Liver (tissue), 9 donors: ENCODE measurements around the gene CABS1. TPM values are rescaled to one million over a fixed set of nuclear protein-coding genes. Genes with fewer than 3 reads are reported as not detected.

ENCODE experiments used
- DNase-seq: peaks from one replicate; pipeline ENCODE4 v3.0.0-alpha.2; 2017; ENCODE audit warnings: low spot score
- H3K27ac ChIP-seq, 2 donors: one replicate each; pipeline ENCODE4 v1.7.0; 2013; ENCODE audit warnings: inconsistent platforms in 2 of 2, low read length in 2 of 2, control low read depth in 1 of 2, low read depth in 1 of 2, mild to moderate bottlenecking in 1 of 2
- H3K27me3 ChIP-seq, 4 donors: one replicate each; pipeline versions ENCODE4 v1.6.1 to v1.7.0; 2013; ENCODE audit warnings: low read length in 3 of 4, inconsistent platforms in 1 of 4, mild to moderate bottlenecking in 1 of 4, moderate library complexity in 1 of 4; ENCODE audit not compliant: control insufficient read depth in 4 of 4, insufficient read depth in 4 of 4
- H3K36me3 ChIP-seq, 4 donors: one replicate each; pipeline versions ENCODE4 v1.6.1 to v1.7.0; 2013; ENCODE audit warnings: low read length in 3 of 4, mild to moderate bottlenecking in 3 of 4, low read depth in 1 of 4, moderate library complexity in 1 of 4; ENCODE audit not compliant: control insufficient read depth in 4 of 4, insufficient read depth in 3 of 4
- H3K4me1 ChIP-seq, 4 donors: one replicate each; pipeline versions ENCODE4 v1.6.1 to v1.7.0; 2013; ENCODE audit warnings: low read length in 3 of 4, mild to moderate bottlenecking in 3 of 4, moderate library complexity in 1 of 4; ENCODE audit not compliant: control insufficient read depth in 4 of 4, insufficient read depth in 4 of 4
- H3K4me3 ChIP-seq, 3 donors: one replicate each; pipeline versions ENCODE4 v1.6.1 to v1.7.0; 2013; ENCODE audit warnings: low read length in 3 of 3, control low read depth in 1 of 3, low read depth in 1 of 3, mild to moderate bottlenecking in 1 of 3
- H3K9ac ChIP-seq, 2 donors: one replicate each; pipeline ENCODE4 v1.7.0; 2013; ENCODE audit warnings: low read length in 2 of 2, mild to moderate bottlenecking in 2 of 2, moderate library complexity in 2 of 2, control low read depth in 1 of 2, low read depth in 1 of 2
- H3K9me3 ChIP-seq, 4 donors: one replicate each; pipeline versions ENCODE4 v1.6.1 to v1.7.0; 2013; ENCODE audit warnings: low read length in 3 of 4; ENCODE audit not compliant: control insufficient read depth in 4 of 4
- EGR1 ChIP-seq, 2 donors: IDR thresholded peaks; 2 replicates each; pipeline ENCODE4 v1.6.1; 2016 to 2018; ENCODE audit warnings: antibody characterized with exemption in 2 of 2, low read depth in 2 of 2
- FOXA1 ChIP-seq: IDR thresholded peaks from 2 replicates; pipeline ENCODE4 v1.6.1; 2016; ENCODE audit warnings: antibody characterized with exemption
- FOXA2 ChIP-seq: IDR thresholded peaks from 2 replicates; pipeline ENCODE4 v1.6.1; 2016; ENCODE audit warnings: antibody characterized with exemption
- GABPA ChIP-seq, 2 donors: IDR thresholded peaks in 1 of 2; conservative IDR thresholded peaks in 1 of 2; 2 replicates each; pipeline ENCODE4 v1.6.1; 2016; ENCODE audit warnings: antibody characterized with exemption in 2 of 2, mild to moderate bottlenecking in 1 of 2, moderate library complexity in 1 of 2
- HNF4A ChIP-seq, 2 donors: conservative IDR thresholded peaks; 2 replicates each; pipeline ENCODE4 v1.6.1; 2016; ENCODE audit warnings: antibody characterized with exemption in 2 of 2, mild to moderate bottlenecking in 2 of 2
- HNF4G ChIP-seq: IDR thresholded peaks from 2 replicates; pipeline ENCODE4 v1.6.1; 2016; ENCODE audit warnings: antibody characterized with exemption
- JUND ChIP-seq, 2 donors: IDR thresholded peaks; 2 replicates each; pipeline ENCODE4 v1.6.1; 2016; ENCODE audit warnings: antibody characterized with exemption in 2 of 2
- NR2F2 ChIP-seq: IDR thresholded peaks from 2 replicates; pipeline ENCODE4 v1.6.1; 2016; ENCODE audit warnings: antibody characterized with exemption
- REST ChIP-seq: IDR thresholded peaks from 2 replicates; pipeline ENCODE4 v1.6.1; 2016; ENCODE audit warnings: antibody characterized with exemption, mild to moderate bottlenecking
- RXRA ChIP-seq, 2 donors: IDR thresholded peaks; 2 replicates each; pipeline ENCODE4 v1.6.1; 2017 to 2018; ENCODE audit warnings: antibody characterized with exemption in 2 of 2, mild to moderate bottlenecking in 1 of 2
- SP1 ChIP-seq: IDR thresholded peaks from 2 replicates; pipeline ENCODE4 v1.6.1; 2018; ENCODE audit warnings: antibody characterized with exemption, mild to moderate bottlenecking
- TAF1 ChIP-seq: conservative IDR thresholded peaks from 2 replicates; pipeline ENCODE4 v1.6.1; 2016; ENCODE audit warnings: antibody characterized with exemption, mild to moderate bottlenecking
- YY1 ChIP-seq: IDR thresholded peaks from 2 replicates; pipeline ENCODE4 v1.6.1; 2016; ENCODE audit warnings: antibody characterized with exemption, mild to moderate bottlenecking
- WGBS: extraction: QIAGEN DNeasy Blood & Tissue Kit; methylation state at CpG from one replicate; pipeline ENCODE4 v1.1.7; 2013; 5-methylcytosine and 5-hydroxymethylcytosine counted together
- polyA plus RNA-seq, 2 donors: library from polyadenylated mRNA; stranded (reverse) in 1 of 2; unstranded in 1 of 2; fragments of 200-250 nt in 1 of 2; fragments of >200 nt in 1 of 2; fragmentation: Nextera tagmentation in 1 of 2; extraction: Ambion mirVana in 1 of 2; gene quantifications; one replicate each; pipeline versions ENCODE4 v1.2.1 to v1.2.3, GENCODE V29; 2013 to 2015
- total RNA-seq, 2 donors: library from RNA; depleted of rRNA; stranded (reverse); fragments of >200 nt; gene quantifications; one replicate each; pipeline ENCODE4 v1.2.3, GENCODE V29; 2014
- TF ChIP-seq, protein P1 (sequence below): fragments of 150-350 bp; IDR thresholded peaks from 2 replicates; pipeline ENCODE4 v1.5.1; 2017; ENCODE audit warnings: improper control_type of control experiment, low read depth, low read length; ENCODE audit not compliant: missing input control
- TF ChIP-seq, protein P2 (sequence below): IDR thresholded peaks from 2 replicates; pipeline ENCODE4 v1.6.1; 2016; ENCODE audit warnings: antibody characterized with exemption
- TF ChIP-seq, protein P3 (sequence below): IDR thresholded peaks from 2 replicates; pipeline ENCODE4 v1.6.1; 2016; ENCODE audit warnings: antibody characterized with exemption
- donor health status: healthy.
- donor health status: healthy.
- donor health status: healthy.
- donor health status: healthy.
- donor health status: healthy.

CABS1 gene
- total and polyA plus RNA-seq, 4 donors, result not detected

DNA sequence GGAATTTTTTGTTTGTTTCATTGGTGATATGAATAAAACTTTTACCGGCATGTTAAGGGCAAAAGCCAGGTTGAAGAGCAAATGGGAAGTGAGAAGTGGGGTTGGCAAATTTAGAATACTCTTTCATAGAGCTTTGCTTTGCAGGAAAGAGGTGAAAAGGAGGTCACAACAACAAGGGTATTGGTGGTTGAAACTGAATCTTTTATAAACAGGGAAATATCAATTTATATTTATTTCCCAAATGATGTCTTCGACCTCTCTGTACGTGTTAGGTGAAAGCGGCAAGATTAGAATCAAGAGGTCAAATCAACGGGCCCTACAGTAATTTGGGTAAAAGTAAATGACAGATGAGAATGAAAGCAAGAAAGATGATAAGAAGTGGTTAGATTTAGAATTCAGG, 29.2 kb downstream of the CABS1 start:
- Histone ChIP-seq H3K27me3 (no peaks in the 10 kb centered on the region), H3K4me3 (no peak overlapping the region), H3K9me3 (no peaks in the 10 kb centered on the region), H3K9ac (no peak overlapping the region), H3K27ac (no peak overlapping the region), H3K4me1 (no peaks in the 10 kb centered on the region), H3K36me3 (no peaks in the 10 kb centered on the region)
- 86% methylated on average over 5 of the region's 5 CpGs for WGBS
- TF ChIP-seq FOXA2 (no peak), JUND (IDR thresholded peaks at IDR 0.05) (no peak), YY1 (no peak), EGR1 (IDR thresholded peaks at IDR 0.05; ENCODE audit: low read depth in 2 of 2) (no peak)
- TF ChIP-seq, protein P1, sequence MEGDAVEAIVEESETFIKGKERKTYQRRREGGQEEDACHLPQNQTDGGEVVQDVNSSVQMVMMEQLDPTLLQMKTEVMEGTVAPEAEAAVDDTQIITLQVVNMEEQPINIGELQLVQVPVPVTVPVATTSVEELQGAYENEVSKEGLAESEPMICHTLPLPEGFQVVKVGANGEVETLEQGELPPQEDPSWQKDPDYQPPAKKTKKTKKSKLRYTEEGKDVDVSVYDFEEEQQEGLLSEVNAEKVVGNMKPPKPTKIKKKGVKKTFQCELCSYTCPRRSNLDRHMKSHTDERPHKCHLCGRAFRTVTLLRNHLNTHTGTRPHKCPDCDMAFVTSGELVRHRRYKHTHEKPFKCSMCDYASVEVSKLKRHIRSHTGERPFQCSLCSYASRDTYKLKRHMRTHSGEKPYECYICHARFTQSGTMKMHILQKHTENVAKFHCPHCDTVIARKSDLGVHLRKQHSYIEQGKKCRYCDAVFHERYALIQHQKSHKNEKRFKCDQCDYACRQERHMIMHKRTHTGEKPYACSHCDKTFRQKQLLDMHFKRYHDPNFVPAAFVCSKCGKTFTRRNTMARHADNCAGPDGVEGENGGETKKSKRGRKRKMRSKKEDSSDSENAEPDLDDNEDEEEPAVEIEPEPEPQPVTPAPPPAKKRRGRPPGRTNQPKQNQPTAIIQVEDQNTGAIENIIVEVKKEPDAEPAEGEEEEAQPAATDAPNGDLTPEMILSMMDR, result no peak
- TF ChIP-seq, protein P2, sequence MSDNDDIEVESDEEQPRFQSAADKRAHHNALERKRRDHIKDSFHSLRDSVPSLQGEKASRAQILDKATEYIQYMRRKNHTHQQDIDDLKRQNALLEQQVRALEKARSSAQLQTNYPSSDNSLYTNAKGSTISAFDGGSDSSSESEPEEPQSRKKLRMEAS, result no peak
- TF ChIP-seq, protein P3, sequence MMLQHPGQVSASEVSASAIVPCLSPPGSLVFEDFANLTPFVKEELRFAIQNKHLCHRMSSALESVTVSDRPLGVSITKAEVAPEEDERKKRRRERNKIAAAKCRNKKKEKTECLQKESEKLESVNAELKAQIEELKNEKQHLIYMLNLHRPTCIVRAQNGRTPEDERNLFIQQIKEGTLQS, result no peak
- DNase-seq, result no peak

- no peak for DNase-seq
- Histone ChIP-seq H3K27ac (no peak overlapping the region), H3K9me3 (no peaks in the 10 kb centered on the region), H3K4me3 (no peak overlapping the region), H3K27me3 (no peaks in the 10 kb centered on the region), H3K36me3 (no peaks in the 10 kb centered on the region), H3K9ac (no peak overlapping the region), H3K4me1 (no peaks in the 10 kb centered on the region)
- TF ChIP-seq TAF1 (no peak), EGR1 (IDR thresholded peaks at IDR 0.05; ENCODE audit: low read depth in 2 of 2) (no peak), FOXA2 (no peak), GABPA (IDR thresholded peaks at IDR 0.05 in 1 of 2, conservative IDR thresholded peaks at IDR 0.05 in 1 of 2) (no peak), SP1 (no peak), HNF4A (conservative IDR thresholded peaks at IDR 0.05) (no peak), JUND (IDR thresholded peaks at IDR 0.05) (no peak), RXRA (IDR thresholded peaks at IDR 0.05) (no peak), HNF4G (no peak), NR2F2 (no peak), YY1 (no peak), REST (no peak), FOXA1 (no peak)
- TF ChIP-seq, protein P1, result no peak
- TF ChIP-seq, protein P2, result no peak
- TF ChIP-seq, protein P3, result no peak
- WGBS, result 55% methylated on average over 2 of the region's 2 CpGs
Observed at GRCh38 chr4:70365479-70365878, 30.7 kb downstream of the CABS1 start.
